Stimulated activated CD8-positive, alpha-beta memory T cell treated with anti-CD3 and anti-CD28 coated beads, Interleukin-12 subunit alpha, Interleukin-12 subunit beta, amount 100 ng/mL, for 24 hours (primary cell): ENCODE measurements around the gene CACNA2D3.

Experiments used
- DNase-seq: peaks from one replicate; pipeline ENCODE4 v3.0.0-alpha.2; 2020; ENCODE audit errors: extremely low read depth

The CACNA2D3 gene

GRCh38 chr3:54918516-54918915 lies 796.2 kb downstream of the CACNA2D3 start:
- DNase-seq: no peak

DNA sequence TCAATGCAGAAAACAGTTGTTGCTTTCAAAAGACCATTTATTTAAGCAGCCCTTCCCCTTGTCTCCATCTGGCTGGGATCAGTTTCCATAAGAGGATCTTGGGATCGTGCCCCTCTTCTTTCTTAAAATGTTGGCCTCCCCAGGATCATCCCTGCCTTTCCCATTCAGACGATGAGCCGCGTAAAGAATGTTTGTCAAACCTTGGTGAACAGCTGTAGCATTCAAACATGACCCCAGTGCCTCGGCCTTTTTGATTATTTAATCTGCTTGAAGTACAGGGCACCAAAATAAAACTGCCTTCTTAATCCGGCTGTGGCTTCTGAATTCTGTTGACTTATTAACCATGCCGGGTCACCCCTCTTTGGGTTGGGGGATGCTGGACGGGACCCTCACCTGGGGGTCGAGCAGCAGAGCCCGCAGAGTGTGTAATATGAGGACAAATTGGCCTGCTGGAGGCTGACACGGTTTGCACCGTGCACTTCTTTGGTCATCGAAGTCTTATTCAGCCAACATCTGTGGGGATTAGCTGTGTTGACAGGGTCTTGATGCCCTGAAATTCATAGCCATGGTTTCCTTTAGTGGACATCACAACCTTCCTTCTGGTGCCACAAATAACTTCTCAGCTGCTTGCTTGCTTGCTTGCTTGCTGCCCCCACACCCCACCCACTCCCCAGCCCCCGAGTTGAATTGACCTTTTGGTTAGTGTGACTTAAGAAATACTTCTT lies 805.9 kb downstream of the CACNA2D3 start, which contains the start of gene LRTM1:
Gene LRTM1, minus strand, starts transcription at position 14 of the 725 bp plus-strand sequence. CDS start 148 bp downstream, outside the sequence.
- DNase-seq: no peak

DNA sequence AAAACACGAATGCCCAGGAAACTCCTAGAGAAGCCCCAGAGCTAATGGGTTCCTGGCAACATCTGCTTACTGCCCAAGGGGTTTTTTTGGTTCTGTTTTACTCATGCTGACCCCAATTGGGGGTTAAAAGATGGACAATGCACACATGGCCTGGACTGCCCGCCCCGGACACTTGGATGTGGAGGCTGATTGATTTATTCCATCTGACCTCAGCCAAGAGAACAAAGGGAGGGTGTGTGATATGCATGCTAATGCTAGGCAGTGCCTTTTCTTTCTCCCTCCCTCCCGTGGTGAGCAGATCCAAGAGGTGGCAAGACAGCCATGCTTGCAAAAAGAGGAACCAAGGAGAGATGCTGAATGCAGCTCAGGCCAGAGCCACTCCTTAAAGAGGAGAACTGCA lies 808.8 kb downstream of the CACNA2D3 start:
- no peak for DNase-seq

DNA sequence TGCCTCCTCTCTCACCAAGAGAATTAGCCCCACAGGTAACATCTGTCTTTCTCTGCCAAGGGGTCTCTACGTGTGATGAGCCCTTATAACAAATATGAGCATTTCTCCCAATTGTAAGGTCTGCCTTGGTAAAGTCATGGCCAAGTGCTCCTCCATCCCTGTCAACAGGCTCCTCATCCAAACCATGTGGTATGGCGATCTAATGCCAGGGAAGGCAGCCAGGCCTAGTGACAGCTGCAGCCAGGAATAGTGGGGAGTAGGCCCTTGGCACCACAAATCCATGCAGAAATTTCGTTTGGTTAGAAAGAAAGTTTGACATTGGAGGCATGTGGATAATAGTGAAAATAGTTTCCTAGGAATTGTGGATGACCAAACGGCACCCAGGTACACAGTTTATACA lies 810.3 kb downstream of the CACNA2D3 start:
- no peak for DNase-seq

DNA sequence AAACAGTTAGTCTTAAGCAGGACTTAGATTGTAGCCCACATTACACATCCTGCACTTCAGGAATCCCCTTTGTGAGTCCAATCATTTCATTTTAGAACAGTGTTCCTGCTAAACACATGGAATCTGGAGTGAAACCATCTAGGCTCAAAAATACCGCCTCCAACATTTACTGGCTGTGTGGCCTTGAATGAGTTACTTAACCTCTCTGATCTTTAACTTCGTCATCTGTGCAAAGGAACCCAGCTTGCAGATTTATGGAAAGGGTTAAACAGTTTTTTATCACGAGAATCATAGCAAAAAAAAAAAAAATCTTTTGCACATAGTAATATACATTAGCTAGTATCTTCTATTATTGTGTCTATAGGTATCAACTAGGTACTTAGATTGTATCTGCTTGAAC lies 813.5 kb downstream of the CACNA2D3 start:
- no peak for DNase-seq

- no peak for DNase-seq
Measured at GRCh38 chr3:54936561-54936960, 814.2 kb downstream of the CACNA2D3 start.

- no peak for DNase-seq
Measured at GRCh38 chr3:54939557-54940300, 817.4 kb downstream of the CACNA2D3 start.

DNA sequence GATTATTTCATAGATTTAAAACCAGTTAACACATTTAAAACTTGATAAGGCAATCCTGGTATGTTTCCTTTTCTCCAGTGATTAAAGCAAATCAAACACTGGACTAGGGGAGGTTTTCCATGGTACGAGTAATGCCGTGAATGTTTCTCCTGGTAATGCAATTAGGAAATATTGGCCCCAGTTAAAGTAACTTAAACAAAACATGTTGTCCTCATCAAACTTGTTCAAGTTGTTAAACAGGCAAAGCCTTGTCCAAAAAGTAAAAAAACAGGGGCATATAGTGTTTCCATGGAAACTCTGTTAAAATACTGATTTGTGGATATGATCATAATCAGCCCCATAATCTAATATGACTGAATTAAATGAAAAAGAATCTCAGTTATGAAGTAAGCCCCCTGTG lies 818.6 kb downstream of the CACNA2D3 start:
- DNase-seq: no peak

- DNase-seq: no peak
Measured at GRCh38 chr3:54941690-54942362, 819.5 kb downstream of the CACNA2D3 start.

- no peak for DNase-seq
Measured at GRCh38 chr3:54949491-54950044, 827.2 kb downstream of the CACNA2D3 start.

DNA sequence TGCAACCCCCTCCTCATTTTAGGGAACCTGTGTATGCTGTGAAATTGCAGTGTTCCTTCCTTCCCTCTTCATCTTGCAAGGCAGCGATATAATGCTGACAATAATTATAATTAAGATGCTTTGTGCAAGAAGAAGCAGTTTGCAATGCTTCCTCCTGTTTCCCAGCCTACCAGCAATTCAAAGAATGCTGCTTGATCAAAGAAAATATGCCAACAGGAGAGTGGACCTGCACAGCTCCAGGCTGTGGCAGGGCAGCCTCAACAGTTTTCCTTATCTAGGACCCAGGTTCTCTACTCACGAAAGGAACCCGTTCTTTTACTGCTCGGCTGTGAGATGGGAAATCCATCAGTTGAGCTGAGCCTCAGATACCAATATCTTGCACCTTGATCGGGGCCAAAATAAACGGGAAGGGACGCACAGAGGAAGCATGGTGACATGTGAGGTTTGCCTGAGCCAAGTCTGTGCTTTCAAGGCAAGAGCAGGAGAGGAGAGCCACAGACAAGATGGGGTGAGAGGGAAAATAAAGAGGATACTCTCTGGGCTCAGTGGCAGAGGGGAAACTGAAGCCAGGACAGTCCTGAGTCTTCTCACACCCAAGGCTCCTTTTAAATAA lies 828.1 kb downstream of the CACNA2D3 start:
- no peak for DNase-seq

GRCh38 chr3:54951405-54951804 lies 829.1 kb downstream of the CACNA2D3 start:
- no peak for DNase-seq

GRCh38 chr3:54954022-54954421 lies 831.7 kb downstream of the CACNA2D3 start:
- no peak for DNase-seq

DNA sequence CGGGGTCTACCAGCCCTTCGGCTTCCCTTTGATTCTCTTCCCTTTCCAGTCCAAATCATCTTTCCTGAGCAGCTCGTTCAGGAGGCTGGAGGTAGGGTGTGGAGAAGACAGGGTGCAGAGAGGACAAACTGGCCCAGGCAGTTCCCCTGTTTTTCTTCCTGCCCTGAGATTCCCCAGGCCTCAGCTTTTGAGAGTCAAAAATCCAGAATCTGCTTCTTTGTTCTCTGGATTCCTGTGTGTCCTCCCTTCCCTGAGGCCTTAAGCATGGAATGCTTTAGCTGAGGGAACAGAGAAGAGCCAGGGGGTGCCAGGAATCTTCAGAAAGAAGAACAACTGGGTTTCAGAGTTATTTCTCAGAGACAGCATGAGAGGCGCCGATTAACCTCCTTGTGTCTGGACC lies 832.2 kb downstream of the CACNA2D3 start:
- DNase-seq: no peak

- no peak for DNase-seq
Measured at GRCh38 chr3:54955496-54955895, 833.1 kb downstream of the CACNA2D3 start.

- no peak for DNase-seq
Measured at GRCh38 chr3:54955941-54956340, 833.6 kb downstream of the CACNA2D3 start.

DNA sequence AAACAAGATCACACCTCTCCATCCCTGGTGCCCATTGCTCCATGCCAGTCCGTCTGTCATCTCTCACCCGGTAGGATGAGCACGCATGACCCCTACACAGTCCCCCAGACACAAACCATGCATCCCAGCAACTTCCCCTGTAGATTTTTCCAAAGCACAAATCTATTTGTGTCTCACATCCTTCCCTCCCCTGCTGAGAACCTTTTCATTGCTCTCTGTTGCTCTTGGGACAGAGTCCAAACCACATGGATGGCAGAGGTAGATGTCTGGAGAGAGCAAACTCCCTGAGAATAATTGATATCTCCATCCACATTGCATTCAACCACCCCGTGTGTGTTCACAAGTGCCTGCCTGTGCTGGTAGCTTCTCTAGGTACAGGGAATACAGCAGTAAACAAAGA lies 835.4 kb downstream of the CACNA2D3 start:
- DNase-seq: no peak

DNA sequence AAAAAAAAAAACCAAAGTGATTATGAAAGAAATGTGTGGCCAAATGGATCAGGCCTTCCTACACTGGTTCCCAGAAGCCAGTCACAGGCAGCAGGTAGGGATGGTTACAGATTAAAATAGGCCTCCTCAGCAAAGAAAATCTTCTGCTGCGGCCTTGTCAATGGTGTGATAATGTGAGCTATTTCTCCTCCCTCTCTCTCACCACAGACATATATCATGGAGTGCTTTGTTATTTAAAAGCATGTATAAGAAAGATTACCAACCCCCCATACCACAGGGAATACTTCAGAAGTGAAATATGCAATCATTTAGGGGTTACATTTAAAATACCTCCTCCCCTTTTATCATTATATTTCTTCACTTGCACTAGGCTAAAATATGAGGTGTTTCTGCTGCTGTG lies 837.7 kb downstream of the CACNA2D3 start:
- DNase-seq: no peak

DNA sequence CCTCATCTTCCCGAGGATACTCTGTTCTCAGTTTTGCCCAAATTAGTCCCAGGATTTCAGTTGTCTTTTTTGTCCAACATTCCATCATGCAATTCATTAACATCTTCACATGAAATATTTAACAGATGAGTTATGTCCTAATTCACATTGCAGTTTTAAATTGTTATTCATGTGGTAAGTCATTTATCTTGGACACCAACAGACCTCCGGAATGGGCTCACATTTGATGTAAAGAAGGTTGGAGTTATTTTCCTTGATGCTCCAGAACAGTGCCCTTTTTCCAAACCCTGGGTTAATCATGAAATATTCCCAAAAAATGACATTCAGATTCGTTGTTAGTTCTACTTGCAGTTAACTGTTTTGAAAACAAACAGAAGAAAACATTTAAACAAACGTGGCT lies 838.3 kb downstream of the CACNA2D3 start:
- DNase-seq: no peak

DNA sequence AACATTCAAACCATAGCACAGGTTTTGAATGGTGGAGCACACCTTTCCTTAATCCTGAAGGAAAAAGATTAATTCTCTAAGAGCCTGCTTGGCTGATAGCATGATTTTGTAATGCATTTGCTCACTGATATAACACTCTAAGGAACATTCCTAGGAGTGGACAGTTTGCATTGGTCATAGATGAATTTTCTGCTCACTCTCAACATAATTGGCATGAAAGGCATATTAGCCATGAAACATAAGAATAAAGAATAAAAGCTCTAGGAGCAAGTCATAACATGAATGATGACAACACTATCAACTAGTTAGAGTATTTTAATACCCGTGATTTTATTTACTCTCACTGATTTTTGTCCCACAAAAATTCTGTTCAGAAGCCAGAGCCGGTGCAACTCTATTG lies 839.8 kb downstream of the CACNA2D3 start:
- DNase-seq: no peak

DNA sequence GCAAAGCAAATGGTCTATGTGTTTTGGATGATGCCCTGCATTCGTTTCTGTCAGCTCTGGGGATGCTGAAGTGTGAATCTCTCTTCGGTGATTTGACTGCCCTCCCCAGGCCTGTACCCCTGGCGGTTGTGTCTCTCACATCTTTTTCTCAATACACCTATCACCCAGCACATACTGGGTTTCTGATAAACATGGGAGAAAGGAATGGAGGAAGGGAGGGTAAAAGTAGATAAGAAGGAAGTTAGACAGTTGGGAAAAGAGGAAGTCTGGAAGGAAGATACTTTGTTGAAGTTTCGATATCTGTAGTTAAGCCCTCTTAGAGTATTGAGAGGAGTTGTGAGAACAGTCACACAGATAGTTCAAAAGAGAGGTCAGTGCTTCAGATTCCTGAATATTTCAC lies 841.3 kb downstream of the CACNA2D3 start:
- no peak for DNase-seq

DNA sequence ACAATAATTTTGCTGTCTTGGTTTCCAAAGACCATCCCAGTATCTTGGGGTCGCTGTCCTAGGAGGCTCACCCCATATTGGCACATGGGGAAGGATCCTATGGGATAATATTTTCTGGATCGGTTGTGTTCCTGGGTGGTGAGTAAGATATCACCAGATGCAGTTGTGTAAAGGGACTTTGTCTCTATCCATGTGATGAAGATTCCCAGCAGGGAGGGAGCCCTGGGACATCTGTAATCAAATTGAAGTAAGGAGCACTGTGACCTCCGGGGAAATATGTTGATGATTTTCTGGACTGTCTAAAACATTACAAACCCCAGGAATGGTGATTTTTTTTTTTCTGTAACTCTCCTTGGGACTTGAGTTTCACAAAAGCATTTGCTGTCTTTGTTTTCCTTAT lies 841.7 kb downstream of the CACNA2D3 start:
- DNase-seq: no peak
